ENCODE data around the gene TEAD2. TPM values are rescaled to one million over a fixed set of nuclear protein-coding genes. Genes with fewer than 3 reads are reported as not detected.

Gene TEAD2
- total RNA-seq, 2 experiments from 2014 or later, result not detected

DNA sequence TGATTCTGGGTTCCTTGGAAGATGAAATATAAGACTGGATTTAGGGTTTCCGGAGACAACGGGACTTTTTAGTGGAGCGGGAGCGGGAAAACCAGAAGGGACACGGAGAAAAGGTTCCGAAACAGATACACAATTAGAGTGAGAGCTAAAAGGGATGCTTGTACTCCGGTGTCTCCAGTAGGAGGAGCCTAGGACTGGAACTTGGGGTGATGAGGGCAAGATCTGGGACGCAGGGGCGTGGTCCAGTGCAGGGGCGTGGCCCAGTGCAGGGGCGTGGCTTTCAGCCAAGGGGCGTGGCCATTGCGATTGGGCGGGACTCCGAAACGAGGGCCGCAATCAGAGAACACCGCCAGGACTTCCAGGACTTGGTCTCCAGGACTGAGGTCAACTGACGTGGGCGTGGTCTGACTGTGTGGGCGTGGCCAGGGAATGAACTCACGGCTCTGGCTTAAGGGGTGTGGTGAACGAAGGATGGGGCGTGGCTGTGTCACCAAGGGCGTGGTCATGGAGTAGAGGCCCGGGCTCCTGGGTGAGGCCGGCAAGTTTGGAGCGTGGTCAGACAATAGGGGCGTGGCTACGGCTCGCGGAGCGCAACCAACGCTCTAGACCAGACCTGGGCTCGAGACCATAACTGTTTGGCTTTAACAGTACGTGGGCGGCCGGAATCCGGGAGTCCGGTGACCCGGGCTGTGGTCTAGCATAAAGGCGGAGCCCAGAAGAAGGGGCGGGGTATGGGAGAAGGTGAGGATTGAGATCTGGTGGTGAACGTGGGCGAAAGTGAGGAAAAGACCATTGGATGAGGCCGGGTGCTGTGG is 1.3 kb upstream of the TEAD2 start, which contains the start of gene DKKL1:
TSS of gene DKKL1 (plus strand) at position 610 of the 815 bp plus-strand sequence. CDS start at position 732, 122 bp downstream.
- H3K4me1 Mint-ChIP-seq, result peaks cover 11% of the 10 kb centered on the region
- H3K27me3 Mint-ChIP-seq, result peaks cover 23% of the 10 kb centered on the region
- peak; percentile 92 for DNase-seq
- no peak within 1 kb of the TSS for H3K4me3 Mint-ChIP-seq
- intact Hi-C loops (cut with DNase I, micrococcal nuclease), result loop anchor here (1.0 to 2.0 kb wide), 8 partner anchors 19 to 235 kb away; partner anchors contain the start of genes CD37 (in 2 of the 2), FLT3LG (in 1 of the 2) and KASH5 (in 1 of the 2)
- H3K36me3 Mint-ChIP-seq (ENCODE audit: low read depth), result no peaks in the 10 kb centered on the region
- CTCF ChIA-PET, result interaction anchor here (1.0 kb wide), 1 partner anchor 29 kb away, joined by 3 read pairs; the partner anchor contains the start of gene CD37
- peak; percentile 88 for ATAC-seq
- H3K27ac Mint-ChIP-seq, result no peak within 1 kb of the TSS
- no peaks in the 10 kb centered on the region for H3K9me3 Mint-ChIP-seq (ENCODE audit: low read depth)
- POLR2A ChIA-PET, result interaction anchor here (0.6 kb wide), 1 partner anchor 51 kb away, joined by 4 read pairs; no protein-coding TSS in a partner anchor

- no peak for ATAC-seq
- CTCF ChIA-PET, result interaction anchor here (1.0 kb wide), 1 partner anchor 28 kb away, joined by 3 read pairs; the partner anchor contains the start of gene CD37
- intact Hi-C loops (cut with DNase I, micrococcal nuclease), result loop anchor here (1.0 to 2.0 kb wide), 7 partner anchors 25 to 235 kb away; partner anchors contain the start of genes CD37 (in 2 of the 2), FLT3LG (in 1 of the 2) and KASH5 (in 1 of the 2)
These were observed 682 bp upstream of the TEAD2 start for GRCh38 chr19:49362929-49363267.

GRCh38 chr19:49361438-49362047 is 673 bp downstream of the TEAD2 start:
- no peak for ATAC-seq
- intact Hi-C loops (cut with DNase I, micrococcal nuclease), result loop anchor here (2.0 kb wide), 1 partner anchor 27 kb away; the partner anchor contains the start of gene CD37 (in 2 of the 2)
- peak overlapping the region; percentile 15 for H3K4me3 Mint-ChIP-seq

More at GRCh38 chr19:49362929-49363267, 682 bp upstream of the TEAD2 start:
- Mint-ChIP-seq H3K4me3 (no peak overlapping the region), H3K4me1 (peaks cover 11% of the 10 kb centered on the region), H3K36me3 (ENCODE audit: low read depth) (no peaks in the 10 kb centered on the region), H3K9me3 (ENCODE audit: low read depth) (no peaks in the 10 kb centered on the region), H3K27ac (no peak overlapping the region), H3K27me3 (peaks cover 23% of the 10 kb centered on the region)
- POLR2A ChIA-PET, result interaction anchor here (0.6 kb wide), 1 partner anchor 51 kb away, joined by 4 read pairs; no protein-coding TSS in a partner anchor
- peak; percentile 26 for DNase-seq

DNA sequence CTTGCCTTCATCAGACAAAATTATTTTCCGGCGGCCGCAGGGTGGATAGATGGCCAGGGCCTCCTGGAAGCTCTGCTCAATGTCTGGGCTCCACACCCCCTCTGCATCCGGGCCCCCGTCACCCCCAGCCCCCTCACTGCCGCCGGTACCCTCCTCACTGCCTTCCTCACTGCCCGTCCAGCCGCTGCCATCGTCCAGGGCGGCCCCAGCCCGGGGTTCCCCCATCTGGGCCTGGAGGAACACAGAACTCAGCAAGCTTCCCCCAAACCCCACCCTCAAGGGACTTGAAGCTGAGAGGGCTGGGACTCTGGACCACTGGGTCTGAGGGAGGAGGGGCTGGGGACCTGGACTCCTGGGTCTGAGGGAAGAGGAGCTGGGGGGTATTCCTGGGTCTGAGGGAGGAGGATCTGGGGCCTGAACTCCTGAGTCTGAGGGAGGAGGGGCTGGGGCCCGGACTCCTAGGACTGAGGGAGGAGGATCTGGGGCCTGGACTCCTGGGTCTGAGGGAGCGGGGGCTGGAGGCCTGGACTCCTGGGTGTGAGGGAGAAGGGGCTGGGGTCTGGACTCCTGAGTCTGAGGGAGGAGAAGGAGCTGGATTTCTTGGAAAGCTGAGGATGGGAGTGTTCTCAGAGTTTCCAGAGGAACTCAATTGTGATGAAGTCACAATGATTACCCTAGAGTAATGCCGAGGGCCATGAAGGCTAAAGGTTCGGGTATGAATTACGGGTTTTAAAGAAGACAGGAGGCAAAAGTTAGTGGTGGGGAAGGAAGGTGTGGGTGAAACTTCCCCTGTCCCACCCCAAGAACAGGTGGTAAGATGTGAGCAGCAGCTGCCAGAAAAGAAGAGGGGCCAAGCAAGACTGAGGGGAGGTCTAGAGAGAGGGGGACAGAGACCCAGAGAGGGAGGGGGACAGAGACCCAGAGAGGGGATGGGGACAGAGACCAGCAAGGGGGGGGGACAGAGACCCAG is 2.1 kb downstream of the TEAD2 start:
- intact Hi-C loops (cut with DNase I, micrococcal nuclease), result no loop called here
- no peak overlapping the region for H3K27ac Mint-ChIP-seq
- H3K36me3 Mint-ChIP-seq (ENCODE audit: low read depth), result no peaks in the 10 kb centered on the region
- POLR2A ChIA-PET, result interaction anchor here (0.5 kb wide), 1 partner anchor 161 kb away, joined by 5 read pairs; no protein-coding TSS in a partner anchor
- ATAC-seq, result no peak
- peaks cover 30% of the 10 kb centered on the region for H3K27me3 Mint-ChIP-seq
- H3K4me1 Mint-ChIP-seq, result peaks cover 22% of the 10 kb centered on the region
- H3K4me3 Mint-ChIP-seq, result no peak overlapping the region
- no peak for DNase-seq
- no peaks in the 10 kb centered on the region for H3K9me3 Mint-ChIP-seq (ENCODE audit: low read depth)
- CTCF ChIA-PET, result interaction anchor here (1.5 kb wide), 1 partner anchor 110 kb away, joined by 4 read pairs; no protein-coding TSS in a partner anchor

More at GRCh38 chr19:49361438-49362047, 673 bp downstream of the TEAD2 start:
- Mint-ChIP-seq H3K4me1 (peaks cover 11% of the 10 kb centered on the region), H3K27ac (no peak overlapping the region), H3K36me3 (ENCODE audit: low read depth) (no peaks in the 10 kb centered on the region), H3K9me3 (ENCODE audit: low read depth) (no peaks in the 10 kb centered on the region), H3K27me3 (peaks cover 23% of the 10 kb centered on the region)
- ChIA-PET POLR2A (no interaction called here), CTCF (no interaction called here)
- peak; percentile 55 for DNase-seq

- no peak for DNase-seq
- H3K27ac Mint-ChIP-seq, result no peak overlapping the region
- no peaks in the 10 kb centered on the region for H3K9me3 Mint-ChIP-seq (ENCODE audit: low read depth)
- POLR2A ChIA-PET, result no interaction called here
- no peaks in the 10 kb centered on the region for H3K36me3 Mint-ChIP-seq (ENCODE audit: low read depth)
- no peak overlapping the region for H3K4me3 Mint-ChIP-seq
- no peak for ATAC-seq
- peaks cover 23% of the 10 kb centered on the region for H3K27me3 Mint-ChIP-seq
- intact Hi-C loops (cut with DNase I, micrococcal nuclease), result no loop called here
- H3K4me1 Mint-ChIP-seq, result peaks cover 19% of the 10 kb centered on the region
- CTCF ChIA-PET, result no interaction called here
These were observed 5.0 kb downstream of the TEAD2 start for GRCh38 chr19:49357186-49357585.

- H3K27me3 Mint-ChIP-seq, result peaks cover 16% of the 10 kb centered on the region
- ChIA-PET POLR2A (no interaction called here), CTCF (interaction anchor here (1.2 kb wide), 1 partner anchor 146 kb away, joined by 3 read pairs; no protein-coding TSS in a partner anchor)
- H3K4me1 Mint-ChIP-seq, result peaks cover 13% of the 10 kb centered on the region
- H3K36me3 Mint-ChIP-seq (ENCODE audit: low read depth), result no peaks in the 10 kb centered on the region
- H3K4me3 Mint-ChIP-seq, result no peak overlapping the region
- no peak for ATAC-seq
- intact Hi-C loops (cut with DNase I, micrococcal nuclease), result no loop called here
- H3K9me3 Mint-ChIP-seq (ENCODE audit: low read depth), result no peaks in the 10 kb centered on the region
- no peak overlapping the region for H3K27ac Mint-ChIP-seq
- no peak for DNase-seq
These were observed 5.8 kb downstream of the TEAD2 start for GRCh38 chr19:49356382-49356781.

GRCh38 chr19:49355909-49356353 is 6.3 kb downstream of the TEAD2 start:
- ATAC-seq (peak; percentile 39), DNase-seq (no peak)

DNA sequence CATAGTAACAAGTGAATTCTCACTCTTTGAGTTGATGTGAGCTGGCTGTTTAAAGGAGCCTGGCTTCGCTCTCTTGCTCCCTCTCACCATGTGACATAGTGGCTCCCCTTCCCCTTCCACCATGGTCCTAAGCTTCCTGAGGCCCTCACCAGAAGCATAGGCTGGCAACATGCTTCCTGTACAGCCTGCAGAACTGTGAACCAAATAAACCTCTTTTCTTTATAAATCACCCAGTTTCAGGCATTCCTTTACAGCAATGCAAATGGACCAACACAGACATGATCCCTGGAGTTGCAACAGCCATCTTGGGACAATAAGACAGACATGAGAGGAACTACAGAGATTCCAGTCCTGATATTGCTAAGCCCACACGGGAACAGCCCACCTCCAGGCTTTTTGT is 12.6 kb downstream of the TEAD2 start:
- ATAC-seq (no peak), DNase-seq (no peak)
- peaks cover 2% of the 10 kb centered on the region for H3K4me1 Mint-ChIP-seq
- no peaks in the 10 kb centered on the region for H3K27me3 Mint-ChIP-seq
- intact Hi-C loops (cut with DNase I, micrococcal nuclease), result no loop called here
- ChIA-PET CTCF (interaction anchor here (0.6 to 1.1 kb wide), 2 partner anchors 22 to 176 kb away, joined by 3 to 4 read pairs; no protein-coding TSS in a partner anchor), POLR2A (no interaction called here)
- H3K27ac Mint-ChIP-seq, result no peak overlapping the region
- no peaks in the 10 kb centered on the region for H3K9me3 Mint-ChIP-seq (ENCODE audit: low read depth)
- H3K36me3 Mint-ChIP-seq (ENCODE audit: low read depth), result no peaks in the 10 kb centered on the region
- no peak overlapping the region for H3K4me3 Mint-ChIP-seq

More at GRCh38 chr19:49355909-49356353, 6.3 kb downstream of the TEAD2 start:
- Mint-ChIP-seq H3K27me3 (peaks cover 13% of the 10 kb centered on the region), H3K9me3 (ENCODE audit: low read depth) (no peaks in the 10 kb centered on the region), H3K4me1 (peaks cover 11% of the 10 kb centered on the region), H3K27ac (no peak overlapping the region), H3K36me3 (ENCODE audit: low read depth) (no peaks in the 10 kb centered on the region), H3K4me3 (no peak overlapping the region)
- intact Hi-C loops (cut with DNase I, micrococcal nuclease), result no loop called here
- ChIA-PET POLR2A (no interaction called here), CTCF (interaction anchor here (1.2 kb wide), 1 partner anchor 146 kb away, joined by 3 read pairs; no protein-coding TSS in a partner anchor)

- intact Hi-C loops (cut with DNase I, micrococcal nuclease), result no loop called here
- DNase-seq (no peak), ATAC-seq (no peak)
- H3K27me3 Mint-ChIP-seq, result no peaks in the 10 kb centered on the region
- H3K9me3 Mint-ChIP-seq (ENCODE audit: low read depth), result no peaks in the 10 kb centered on the region
- no peak overlapping the region for H3K4me3 Mint-ChIP-seq
- ChIA-PET CTCF (interaction anchor here (0.7 to 1.4 kb wide), 5 partner anchors 15 to 150 kb away, joined by 3 to 4 read pairs (median 4); no protein-coding TSS in a partner anchor), POLR2A (interaction anchor here (0.8 kb wide), 1 partner anchor 292 kb away, joined by 3 read pairs; no protein-coding TSS in a partner anchor)
- peaks cover 2% of the 10 kb centered on the region for H3K4me1 Mint-ChIP-seq
- H3K36me3 Mint-ChIP-seq (ENCODE audit: low read depth), result no peaks in the 10 kb centered on the region
- no peak overlapping the region for H3K27ac Mint-ChIP-seq
These were observed 13.7 kb downstream of the TEAD2 start for GRCh38 chr19:49348305-49349189.

All from activated CD4-positive, alpha-beta T cell treated with anti-CD3 and anti-CD28 coated beads for 36 hours (primary cell).